Activated T-helper 9 cell treated with anti-CD3 and anti-CD28 coated beads, Interleukin-2, amount 50 U/mL, for 16 hours (primary cell): ENCODE results near the gene KCNJ16.

Experiments used
- DNase-seq: peaks from one replicate; pipeline ENCODE4 v3.0.0-alpha.2; 2020; ENCODE audit warnings: low read depth

KCNJ16 gene

DNA sequence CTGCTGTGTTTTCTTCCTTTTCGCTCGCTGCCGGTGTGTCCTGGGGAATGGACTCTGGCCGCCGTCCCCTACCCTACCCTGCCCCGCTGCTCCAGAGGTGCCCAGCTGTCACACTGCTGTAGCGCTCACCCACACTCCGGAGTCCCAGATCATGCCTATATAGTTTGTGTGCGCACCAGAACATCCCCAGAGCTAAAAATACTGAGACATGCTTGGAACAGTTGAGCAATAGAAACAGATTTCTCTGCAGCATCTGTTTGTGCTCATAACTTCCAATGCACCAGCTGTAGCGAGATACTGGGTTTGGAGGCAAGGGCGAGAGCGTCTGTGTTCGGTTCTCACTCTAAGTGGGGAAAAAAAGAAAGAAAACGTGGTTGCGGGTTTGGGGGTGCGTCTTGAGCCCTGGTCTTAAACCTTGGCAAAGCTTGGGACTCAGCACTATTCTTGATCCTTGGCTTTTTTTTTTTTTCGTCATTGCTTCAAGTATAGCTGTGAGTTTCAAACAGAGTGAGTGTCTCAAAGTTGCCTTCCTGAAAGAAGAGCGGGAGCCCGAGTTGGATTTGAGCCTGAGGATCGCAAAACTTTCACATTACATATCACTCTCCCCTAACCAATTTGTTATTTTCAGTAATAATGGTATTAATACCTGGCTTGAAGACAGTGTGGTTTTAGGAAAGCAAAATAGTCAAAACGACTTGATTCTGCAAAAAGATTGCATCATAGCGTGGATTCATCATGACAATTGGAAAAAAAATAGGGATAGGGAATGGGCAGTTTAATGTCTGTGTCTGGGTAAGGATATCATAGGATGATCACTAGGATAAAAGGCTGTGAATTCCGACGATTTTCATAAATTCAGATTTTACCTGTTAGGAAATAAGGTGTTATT lies 94.9 kb downstream of the KCNJ16 start:
- DNase-seq, result no peak

GRCh38 chr17:70171159-70171558 lies 96.1 kb downstream of the KCNJ16 start:
- no peak for DNase-seq

DNA sequence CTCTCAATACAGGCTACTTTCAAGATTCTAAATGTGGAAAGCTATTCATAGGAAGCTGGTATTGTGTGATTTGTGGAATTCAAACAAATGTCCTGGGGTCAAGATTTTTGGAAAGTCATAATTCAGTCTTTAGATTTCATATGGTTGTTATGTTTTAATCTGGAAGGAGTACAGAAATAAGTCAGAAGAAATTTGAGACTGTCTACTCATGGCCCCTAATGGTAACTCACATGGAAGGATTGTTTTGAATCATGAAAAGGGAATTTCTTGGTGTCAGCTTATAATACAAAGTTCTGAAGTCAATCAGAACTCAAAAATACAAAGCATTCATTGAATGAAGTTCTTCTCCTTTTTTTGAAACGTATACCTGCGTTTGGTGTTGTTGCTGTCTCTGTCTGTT lies 97.4 kb downstream of the KCNJ16 start:
- DNase-seq, result no peak

GRCh38 chr17:70172923-70173322 lies 97.9 kb downstream of the KCNJ16 start:
- DNase-seq, result no peak

GRCh38 chr17:70173681-70174080 lies 98.7 kb downstream of the KCNJ16 start:
- no peak for DNase-seq

DNA sequence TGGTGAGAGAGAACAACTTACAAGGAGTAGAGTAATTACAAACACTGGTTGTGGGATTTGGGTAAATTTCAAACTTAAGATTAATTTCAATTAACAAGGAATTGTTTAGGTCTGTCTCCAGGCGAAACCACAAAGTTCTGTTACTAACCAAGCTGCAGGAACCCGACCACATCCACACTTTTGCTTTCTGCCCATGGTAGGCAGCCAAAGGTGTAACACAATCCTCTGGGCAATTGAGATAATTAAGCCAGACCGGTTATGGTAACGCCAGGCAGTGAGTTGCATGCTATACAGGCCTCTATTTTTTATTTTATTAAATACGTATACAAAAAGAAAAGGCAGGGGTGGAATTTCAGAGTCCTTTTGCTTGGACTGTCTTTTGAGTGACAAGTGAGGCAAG lies 106.4 kb downstream of the KCNJ16 start:
- no peak for DNase-seq

GRCh38 chr17:70181866-70182265 lies 106.8 kb downstream of the KCNJ16 start:
- no peak for DNase-seq

DNA sequence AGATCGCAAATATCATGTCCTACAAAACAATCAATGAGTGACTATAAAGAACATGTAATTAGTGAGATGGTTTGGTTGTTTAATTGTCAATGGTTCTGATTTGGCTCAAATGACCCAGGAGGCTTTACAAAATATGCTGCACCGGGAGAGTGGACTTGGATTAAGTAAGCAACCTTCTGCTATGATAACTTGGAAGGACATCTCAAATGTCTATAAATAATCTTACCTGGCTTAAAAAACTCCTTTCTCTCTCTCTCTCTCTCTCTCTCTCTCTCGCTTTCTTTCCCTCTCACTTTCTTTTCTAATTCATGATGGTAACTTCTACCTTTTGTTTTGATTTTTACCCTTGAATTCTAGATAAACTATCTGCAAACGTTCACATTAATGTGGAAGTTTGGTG lies 108.5 kb downstream of the KCNJ16 start:
- DNase-seq, result no peak

DNA sequence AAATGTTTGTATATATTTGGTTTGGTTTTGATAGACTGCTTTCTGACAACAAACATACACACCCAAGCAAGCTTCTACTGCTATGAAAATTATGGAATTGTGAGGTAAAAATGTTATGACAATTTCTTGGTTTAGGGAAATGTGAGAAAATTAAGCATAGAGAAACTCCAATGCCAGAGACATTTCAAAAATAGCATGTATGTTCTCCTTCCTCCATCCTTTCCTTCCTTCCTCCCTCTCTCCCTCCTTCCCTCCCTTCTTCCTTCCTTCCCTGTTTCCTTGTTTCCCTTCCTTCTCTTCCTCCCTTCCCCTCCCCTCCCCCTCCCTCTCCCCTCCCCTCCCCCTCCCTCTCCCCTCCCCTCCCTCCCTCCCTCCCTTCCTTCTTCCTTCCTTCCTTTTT lies 109.2 kb downstream of the KCNJ16 start:
- DNase-seq, result no peak

DNA sequence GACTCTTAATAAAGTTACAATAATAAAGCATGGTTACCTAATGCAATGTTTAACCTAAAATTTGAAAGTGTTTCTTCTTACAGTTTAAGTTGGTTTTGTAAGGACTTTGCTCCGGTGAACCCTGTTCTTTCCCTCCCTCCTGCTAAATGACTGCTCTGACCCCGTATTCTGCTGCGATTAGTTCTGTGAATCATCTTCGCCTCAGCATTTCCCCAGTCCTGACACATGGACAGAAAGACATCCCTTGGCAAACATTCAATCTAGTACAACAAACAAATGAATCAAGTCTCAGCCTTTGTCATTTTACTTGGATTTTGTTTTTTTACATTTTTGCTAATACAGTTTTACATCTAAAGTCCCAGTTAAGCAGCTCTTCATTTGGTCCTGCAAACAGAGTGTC lies 109.7 kb downstream of the KCNJ16 start:
- no peak for DNase-seq
